Measurements from ENCODE around the gene MORN5.

MORN5 gene

GRCh38 chr9:122234022-122234748 lies 74.5 kb downstream of the MORN5 start:
- H3K27me3 ChIP-seq (ENCODE audit: control insufficient read depth in 1 of 2, insufficient read depth in 2 of 2, low read length in 2 of 2) = peaks cover 11 to 29% of the 10 kb centered on the region in 2 donors
- no peak overlapping the region for H3K27ac ChIP-seq (ENCODE audit: low read length)
- H3K36me3 ChIP-seq (ENCODE audit: control insufficient read depth in 2 of 2, insufficient read depth in 2 of 2, low read length in 2 of 2) = no peaks in the 10 kb centered on the region
- no peak overlapping the region for H3K4me3 ChIP-seq (ENCODE audit: low read length in 2 of 2)
- H3K9ac ChIP-seq (ENCODE audit: low read length in 2 of 2) = no peak overlapping the region
- H3K9me3 ChIP-seq (ENCODE audit: control insufficient read depth in 2 of 2, low read length in 2 of 2) = no peaks in the 10 kb centered on the region
- H3K4me1 ChIP-seq (ENCODE audit: control insufficient read depth, insufficient read depth, low read length) = peaks cover under 1% of the 10 kb centered on the region

GRCh38 chr9:122236681-122237080 lies 77.0 kb downstream of the MORN5 start:
- Histone ChIP-seq H3K9ac (ENCODE audit: low read length in 2 of 2) (no peak overlapping the region), H3K4me1 (ENCODE audit: control insufficient read depth, insufficient read depth, low read length) (no peaks in the 10 kb centered on the region), H3K27me3 (ENCODE audit: control insufficient read depth in 1 of 2, insufficient read depth in 2 of 2, low read length in 2 of 2) (peaks cover 0 to 4% of the 10 kb centered on the region in 2 donors), H3K36me3 (ENCODE audit: control insufficient read depth in 2 of 2, insufficient read depth in 2 of 2, low read length in 2 of 2) (peaks cover 10 to 13% of the 10 kb centered on the region in 2 donors), H3K27ac (ENCODE audit: low read length) (no peak overlapping the region), H3K4me3 (ENCODE audit: low read length in 2 of 2) (no peak overlapping the region), H3K9me3 (ENCODE audit: control insufficient read depth in 2 of 2, low read length in 2 of 2) (no peaks in the 10 kb centered on the region)

- H3K36me3 ChIP-seq (ENCODE audit: control insufficient read depth in 2 of 2, insufficient read depth in 2 of 2, low read length in 2 of 2) = peaks cover 25 to 37% of the 10 kb centered on the region in 2 donors
- H3K27me3 ChIP-seq (ENCODE audit: control insufficient read depth in 1 of 2, insufficient read depth in 2 of 2, low read length in 2 of 2) = no peaks in the 10 kb centered on the region
- no peak overlapping the region for H3K9ac ChIP-seq (ENCODE audit: low read length in 2 of 2)
- no peak overlapping the region for H3K4me3 ChIP-seq (ENCODE audit: low read length in 2 of 2)
- no peak overlapping the region for H3K27ac ChIP-seq (ENCODE audit: low read length)
- no peaks in the 10 kb centered on the region for H3K4me1 ChIP-seq (ENCODE audit: control insufficient read depth, insufficient read depth, low read length)
- H3K9me3 ChIP-seq (ENCODE audit: control insufficient read depth in 2 of 2, low read length in 2 of 2) = no peaks in the 10 kb centered on the region
These were observed 80.0 kb downstream of the MORN5 start for GRCh38 chr9:122239722-122240121.

- H3K36me3 ChIP-seq (ENCODE audit: control insufficient read depth in 2 of 2, insufficient read depth in 2 of 2, low read length in 2 of 2) = peaks cover 42 to 60% of the 10 kb centered on the region in 2 donors
- H3K27ac ChIP-seq (ENCODE audit: low read length) = no peak overlapping the region
These were observed 84.6 kb downstream of the MORN5 start for GRCh38 chr9:122244349-122244748.

GRCh38 chr9:122246666-122247065 lies 87.0 kb downstream of the MORN5 start:
- Histone ChIP-seq H3K4me3 (ENCODE audit: low read length in 2 of 2) (no peak overlapping the region), H3K36me3 (ENCODE audit: control insufficient read depth in 2 of 2, insufficient read depth in 2 of 2, low read length in 2 of 2) (peaks cover 41 to 58% of the 10 kb centered on the region in 2 donors), H3K9ac (ENCODE audit: low read length in 2 of 2) (no peak overlapping the region), H3K27me3 (ENCODE audit: control insufficient read depth in 1 of 2, insufficient read depth in 2 of 2, low read length in 2 of 2) (no peaks in the 10 kb centered on the region), H3K9me3 (ENCODE audit: control insufficient read depth in 2 of 2, low read length in 2 of 2) (no peaks in the 10 kb centered on the region), H3K27ac (ENCODE audit: low read length) (no peak overlapping the region), H3K4me1 (ENCODE audit: control insufficient read depth, insufficient read depth, low read length) (no peaks in the 10 kb centered on the region)

More at GRCh38 chr9:122244349-122244748, 84.6 kb downstream of the MORN5 start:
- Histone ChIP-seq H3K27me3 (ENCODE audit: control insufficient read depth in 1 of 2, insufficient read depth in 2 of 2, low read length in 2 of 2) (no peaks in the 10 kb centered on the region), H3K9me3 (ENCODE audit: control insufficient read depth in 2 of 2, low read length in 2 of 2) (no peaks in the 10 kb centered on the region), H3K4me1 (ENCODE audit: control insufficient read depth, insufficient read depth, low read length) (no peaks in the 10 kb centered on the region), H3K4me3 (ENCODE audit: low read length in 2 of 2) (no peak overlapping the region), H3K9ac (ENCODE audit: low read length in 2 of 2) (no peak overlapping the region)

- no peaks in the 10 kb centered on the region for H3K9me3 ChIP-seq (ENCODE audit: control insufficient read depth in 2 of 2, low read length in 2 of 2)
- H3K4me3 ChIP-seq (ENCODE audit: low read length in 2 of 2) = no peak overlapping the region
- no peak overlapping the region for H3K9ac ChIP-seq (ENCODE audit: low read length in 2 of 2)
- no peaks in the 10 kb centered on the region for H3K4me1 ChIP-seq (ENCODE audit: control insufficient read depth, insufficient read depth, low read length)
- H3K27me3 ChIP-seq (ENCODE audit: control insufficient read depth in 1 of 2, insufficient read depth in 2 of 2, low read length in 2 of 2) = no peaks in the 10 kb centered on the region
- no peak overlapping the region for H3K27ac ChIP-seq (ENCODE audit: low read length)
- H3K36me3 ChIP-seq (ENCODE audit: control insufficient read depth in 2 of 2, insufficient read depth in 2 of 2, low read length in 2 of 2) = peaks cover 38 to 50% of the 10 kb centered on the region in 2 donors
These were observed 88.7 kb downstream of the MORN5 start for GRCh38 chr9:122248448-122248865.

Measured in stomach smooth muscle (tissue), 2 donors.